ENCODE data around the gene NFATC2.

GRCh38 chr20:51449498-51450220 is 92.9 kb downstream of the NFATC2 start:
- TF ChIP-seq POLR2A (IDR thresholded peaks at IDR 0.05) (no peak), CTCF (IDR thresholded peaks at IDR 0.05) (no peak), POLR2AphosphoS5 (IDR thresholded peaks at IDR 0.05) (no peak)

All from breast epithelium (tissue), 3 donors.